OCI-LY7 (cell line): ENCODE measurements around the gene WNT2B.

Source experiments
- EZH2phosphoT487 ChIP-seq: fragments of 200-600 bp; sonication (generic); IDR thresholded peaks from 2 replicates; pipeline ENCODE4 v1.6.1; 2018; ENCODE audit warnings: low read depth, borderline replicate concordance, mild to moderate bottlenecking, mixed run types, antibody characterized with exemption, low read length, moderate library complexity, mixed read lengths
- TF ChIP-seq, protein P1 (sequence below): fragments of 200-600 bp; sonication (generic); conservative IDR thresholded peaks from 2 replicates; pipeline ENCODE4 v1.5.1; 2014; ENCODE audit warnings: mild to moderate bottlenecking, antibody characterized with exemption, low read length, moderate library complexity, mixed read lengths

DNA sequence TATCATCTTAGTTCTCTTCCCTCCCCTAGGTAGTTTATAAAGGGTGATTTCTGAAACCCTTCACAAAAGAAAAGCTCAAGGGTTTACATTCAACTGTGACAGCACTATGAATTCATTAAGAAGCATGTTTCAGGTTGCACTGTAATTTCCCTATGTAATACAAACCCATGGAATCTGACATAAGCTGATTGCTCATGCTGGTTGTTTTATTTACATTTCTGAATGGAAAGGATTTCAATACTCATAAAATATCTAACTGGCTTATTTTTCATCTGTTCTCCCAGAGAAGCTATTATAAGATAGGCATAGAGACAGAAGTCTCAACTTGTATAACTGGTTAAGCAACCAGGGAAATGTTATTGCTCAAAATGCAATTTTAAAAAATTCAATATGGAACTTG is 20.5 kb downstream of the WNT2B start:
- TF ChIP-seq, protein P1, sequence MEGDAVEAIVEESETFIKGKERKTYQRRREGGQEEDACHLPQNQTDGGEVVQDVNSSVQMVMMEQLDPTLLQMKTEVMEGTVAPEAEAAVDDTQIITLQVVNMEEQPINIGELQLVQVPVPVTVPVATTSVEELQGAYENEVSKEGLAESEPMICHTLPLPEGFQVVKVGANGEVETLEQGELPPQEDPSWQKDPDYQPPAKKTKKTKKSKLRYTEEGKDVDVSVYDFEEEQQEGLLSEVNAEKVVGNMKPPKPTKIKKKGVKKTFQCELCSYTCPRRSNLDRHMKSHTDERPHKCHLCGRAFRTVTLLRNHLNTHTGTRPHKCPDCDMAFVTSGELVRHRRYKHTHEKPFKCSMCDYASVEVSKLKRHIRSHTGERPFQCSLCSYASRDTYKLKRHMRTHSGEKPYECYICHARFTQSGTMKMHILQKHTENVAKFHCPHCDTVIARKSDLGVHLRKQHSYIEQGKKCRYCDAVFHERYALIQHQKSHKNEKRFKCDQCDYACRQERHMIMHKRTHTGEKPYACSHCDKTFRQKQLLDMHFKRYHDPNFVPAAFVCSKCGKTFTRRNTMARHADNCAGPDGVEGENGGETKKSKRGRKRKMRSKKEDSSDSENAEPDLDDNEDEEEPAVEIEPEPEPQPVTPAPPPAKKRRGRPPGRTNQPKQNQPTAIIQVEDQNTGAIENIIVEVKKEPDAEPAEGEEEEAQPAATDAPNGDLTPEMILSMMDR, result no peak
- TF ChIP-seq EZH2phosphoT487, result no peak
